ENCODE measurements around the gene ESM1.

ESM1 gene

DNA sequence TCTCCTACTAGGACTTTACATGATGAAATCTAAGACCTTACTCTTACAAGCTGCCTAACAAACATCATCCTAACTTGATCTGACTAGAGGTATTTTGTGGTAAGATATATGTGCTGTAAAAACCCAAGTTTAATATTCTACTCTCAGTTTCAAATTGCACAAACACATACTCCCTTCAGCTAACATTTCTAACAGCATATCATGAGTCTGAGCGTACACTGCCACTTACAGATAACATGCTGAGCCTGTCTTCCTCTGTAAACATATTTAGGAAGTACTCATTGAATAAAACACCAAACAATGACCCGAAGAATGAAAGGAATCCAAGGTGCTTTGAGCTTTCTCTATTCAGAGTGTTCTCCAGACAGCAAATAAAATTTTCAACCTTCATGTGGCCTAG is 7.9 kb upstream of the ESM1 start:
- Histone ChIP-seq H3K27ac (no peak overlapping the region), H3K36me3 (replicated peaks) (no peaks in the 10 kb centered on the region), H3K4me3 (ENCODE audit: low read depth, low read length) (no peak overlapping the region), H3K27me3 (replicated peaks) (no peaks in the 10 kb centered on the region)
- TF ChIP-seq, protein P1, sequence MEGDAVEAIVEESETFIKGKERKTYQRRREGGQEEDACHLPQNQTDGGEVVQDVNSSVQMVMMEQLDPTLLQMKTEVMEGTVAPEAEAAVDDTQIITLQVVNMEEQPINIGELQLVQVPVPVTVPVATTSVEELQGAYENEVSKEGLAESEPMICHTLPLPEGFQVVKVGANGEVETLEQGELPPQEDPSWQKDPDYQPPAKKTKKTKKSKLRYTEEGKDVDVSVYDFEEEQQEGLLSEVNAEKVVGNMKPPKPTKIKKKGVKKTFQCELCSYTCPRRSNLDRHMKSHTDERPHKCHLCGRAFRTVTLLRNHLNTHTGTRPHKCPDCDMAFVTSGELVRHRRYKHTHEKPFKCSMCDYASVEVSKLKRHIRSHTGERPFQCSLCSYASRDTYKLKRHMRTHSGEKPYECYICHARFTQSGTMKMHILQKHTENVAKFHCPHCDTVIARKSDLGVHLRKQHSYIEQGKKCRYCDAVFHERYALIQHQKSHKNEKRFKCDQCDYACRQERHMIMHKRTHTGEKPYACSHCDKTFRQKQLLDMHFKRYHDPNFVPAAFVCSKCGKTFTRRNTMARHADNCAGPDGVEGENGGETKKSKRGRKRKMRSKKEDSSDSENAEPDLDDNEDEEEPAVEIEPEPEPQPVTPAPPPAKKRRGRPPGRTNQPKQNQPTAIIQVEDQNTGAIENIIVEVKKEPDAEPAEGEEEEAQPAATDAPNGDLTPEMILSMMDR (IDR thresholded peaks at IDR 0.05; ENCODE audit: low read depth, low read length, missing control alignments): no peak
- DNase-seq: no peak
- in situ Hi-C loops (cut with HindIII; ENCODE audit: low pct_ligation_motif_present, low sequenced_read_pairs): no loop called here

DNA sequence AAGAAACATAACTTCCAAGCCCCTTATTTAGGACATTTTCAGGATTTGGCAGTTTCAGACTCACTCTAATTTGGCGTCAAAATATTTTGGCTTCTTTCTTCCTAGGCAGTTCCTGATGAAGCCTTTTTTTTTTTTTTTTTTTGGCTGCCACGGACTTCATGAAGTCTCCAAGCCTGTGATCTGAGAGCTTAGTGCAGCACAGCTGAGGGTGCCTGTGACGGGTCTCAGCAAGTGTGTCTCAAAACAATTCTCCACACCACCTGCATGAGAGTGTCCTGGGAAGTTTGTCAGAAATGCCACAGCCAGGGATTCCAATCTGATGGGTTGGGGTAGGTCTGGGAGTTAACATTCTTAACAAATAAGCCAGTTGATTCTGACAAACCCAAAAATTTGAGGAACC is 6.0 kb upstream of the ESM1 start:
- Histone ChIP-seq H3K27me3 (replicated peaks) (no peaks in the 10 kb centered on the region), H3K36me3 (replicated peaks) (no peaks in the 10 kb centered on the region), H3K27ac (no peak overlapping the region), H3K4me3 (ENCODE audit: low read depth, low read length) (no peak overlapping the region)
- TF ChIP-seq, protein P1 (IDR thresholded peaks at IDR 0.05; ENCODE audit: low read depth, low read length, missing control alignments): no peak
- in situ Hi-C loops (cut with HindIII; ENCODE audit: low pct_ligation_motif_present, low sequenced_read_pairs): no loop called here
- DNase-seq: no peak

DNA sequence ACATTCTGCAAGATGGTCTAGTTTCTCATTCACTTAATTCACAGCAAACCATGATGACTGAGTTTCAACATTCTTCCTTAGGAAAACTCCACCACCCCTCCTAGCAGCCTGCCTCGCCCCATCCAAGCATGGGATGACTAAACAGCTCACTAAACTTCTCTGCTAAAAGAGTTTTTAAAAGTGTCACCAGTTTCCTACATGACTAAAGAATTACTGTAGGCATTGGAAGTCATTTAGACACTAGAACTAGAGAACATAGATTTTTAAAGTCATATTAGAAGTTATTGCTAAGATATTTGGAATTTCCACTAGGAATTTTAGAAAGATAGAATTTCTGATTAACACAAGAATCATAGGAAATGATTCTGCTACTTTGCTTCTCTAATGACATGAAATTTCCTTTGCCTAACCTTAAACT is 5.5 kb upstream of the ESM1 start:
- H3K27me3 ChIP-seq (replicated peaks): no peaks in the 10 kb centered on the region
- H3K36me3 ChIP-seq (replicated peaks): no peaks in the 10 kb centered on the region
- TF ChIP-seq, protein P1 (IDR thresholded peaks at IDR 0.05; ENCODE audit: low read depth, low read length, missing control alignments): no peak
- no peak overlapping the region for H3K4me3 ChIP-seq (ENCODE audit: low read depth, low read length)
- DNase-seq: peak; percentile 39
- no peak overlapping the region for H3K27ac ChIP-seq
- in situ Hi-C loops (cut with HindIII; ENCODE audit: low pct_ligation_motif_present, low sequenced_read_pairs): no loop called here

DNA sequence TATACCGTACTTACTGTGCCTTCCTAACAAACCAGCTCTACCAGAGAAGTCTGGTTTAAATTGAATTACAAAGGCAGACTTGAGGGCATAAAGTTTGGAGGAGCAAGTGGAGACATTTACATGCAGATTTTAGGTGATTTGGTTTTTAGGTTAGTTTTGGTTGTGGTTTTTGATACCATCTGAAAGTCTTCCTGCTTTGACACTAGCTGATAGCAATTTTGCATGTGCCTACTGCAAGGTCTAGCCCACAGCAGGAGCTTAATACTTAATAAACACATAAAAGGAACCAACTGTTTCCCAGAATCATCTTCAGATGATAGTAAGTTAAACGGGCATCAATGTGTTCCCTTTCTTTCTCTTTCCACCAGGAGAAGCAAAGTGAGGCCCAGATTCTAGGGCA is 3.4 kb upstream of the ESM1 start:
- H3K27ac ChIP-seq: no peak overlapping the region
- DNase-seq: no peak
- in situ Hi-C loops (cut with HindIII; ENCODE audit: low pct_ligation_motif_present, low sequenced_read_pairs): no loop called here
- H3K27me3 ChIP-seq (replicated peaks): no peaks in the 10 kb centered on the region
- TF ChIP-seq, protein P1 (IDR thresholded peaks at IDR 0.05; ENCODE audit: low read depth, low read length, missing control alignments): no peak
- H3K4me3 ChIP-seq (ENCODE audit: low read depth, low read length): no peak overlapping the region
- no peaks in the 10 kb centered on the region for H3K36me3 ChIP-seq (replicated peaks)

DNA sequence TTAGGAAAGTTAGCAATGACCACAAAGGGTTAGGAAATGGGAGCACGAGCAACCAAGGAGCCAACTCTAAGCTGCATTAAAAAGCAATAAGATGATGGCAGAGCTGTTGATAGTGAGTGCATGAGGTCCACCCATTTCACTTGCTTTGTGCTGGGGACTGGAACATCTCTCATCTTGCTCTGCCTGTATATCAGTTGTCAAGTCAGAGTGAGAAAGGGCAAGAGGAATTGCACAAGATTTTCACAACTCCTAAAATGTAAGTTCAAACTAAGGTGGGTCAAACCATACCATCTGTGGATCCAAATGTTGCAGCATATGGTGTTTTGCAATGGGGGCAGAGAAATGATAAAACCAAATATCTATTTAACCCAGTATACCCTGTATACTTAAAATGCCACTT is 2.8 kb upstream of the ESM1 start:
- TF ChIP-seq, protein P1 (IDR thresholded peaks at IDR 0.05; ENCODE audit: low read depth, low read length, missing control alignments): no peak
- DNase-seq: no peak
- H3K27me3 ChIP-seq (replicated peaks): no peaks in the 10 kb centered on the region
- in situ Hi-C loops (cut with HindIII; ENCODE audit: low pct_ligation_motif_present, low sequenced_read_pairs): no loop called here
- H3K4me3 ChIP-seq (ENCODE audit: low read depth, low read length): no peak overlapping the region
- H3K36me3 ChIP-seq (replicated peaks): no peaks in the 10 kb centered on the region
- no peak overlapping the region for H3K27ac ChIP-seq

DNA sequence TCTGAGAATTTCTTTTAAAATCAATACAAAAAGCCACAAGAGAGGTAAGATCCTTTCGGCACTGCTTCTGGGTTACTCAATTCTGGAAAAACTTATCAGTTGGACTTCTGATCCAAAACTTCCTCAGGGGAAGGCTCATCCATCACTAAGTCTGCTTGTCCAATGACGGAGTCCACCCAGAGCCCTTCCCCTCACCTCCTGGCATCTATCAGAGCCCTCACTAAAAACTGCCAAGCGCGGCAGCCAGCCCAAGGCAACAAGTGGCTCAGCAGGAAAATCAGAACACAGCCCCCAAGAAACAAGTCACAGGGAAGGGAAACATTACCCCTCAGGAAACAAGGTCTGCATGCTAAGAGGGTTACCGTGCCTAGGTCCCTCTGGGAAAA is 869 bp upstream of the ESM1 start:
- no peak for DNase-seq
- in situ Hi-C loops (cut with HindIII; ENCODE audit: low pct_ligation_motif_present, low sequenced_read_pairs): no loop called here

More for the DNA sequence above, 869 bp upstream of the ESM1 start:
- no peaks in the 10 kb centered on the region for H3K27me3 ChIP-seq (replicated peaks)
- TF ChIP-seq, protein P1 (IDR thresholded peaks at IDR 0.05; ENCODE audit: low read depth, low read length, missing control alignments): no peak
- no peaks in the 10 kb centered on the region for H3K36me3 ChIP-seq (replicated peaks)
- H3K4me3 ChIP-seq (ENCODE audit: low read depth, low read length): no peak overlapping the region
- H3K27ac ChIP-seq: peak overlapping the region; percentile 25

All from brain microvascular endothelial cell (primary cell).